Stimulated activated CD8-positive, alpha-beta memory T cell treated with anti-CD3 and anti-CD28 coated beads, Interleukin-4, amount 100 ng/mL, for 24 hours (primary cell): Measurements from ENCODE around the gene ADAMTS3.

Experiments
- DNase-seq: peaks from one replicate; pipeline ENCODE4 v3.0.0-alpha.2; 2020; ENCODE audit warnings: low read depth

Gene ADAMTS3

DNA sequence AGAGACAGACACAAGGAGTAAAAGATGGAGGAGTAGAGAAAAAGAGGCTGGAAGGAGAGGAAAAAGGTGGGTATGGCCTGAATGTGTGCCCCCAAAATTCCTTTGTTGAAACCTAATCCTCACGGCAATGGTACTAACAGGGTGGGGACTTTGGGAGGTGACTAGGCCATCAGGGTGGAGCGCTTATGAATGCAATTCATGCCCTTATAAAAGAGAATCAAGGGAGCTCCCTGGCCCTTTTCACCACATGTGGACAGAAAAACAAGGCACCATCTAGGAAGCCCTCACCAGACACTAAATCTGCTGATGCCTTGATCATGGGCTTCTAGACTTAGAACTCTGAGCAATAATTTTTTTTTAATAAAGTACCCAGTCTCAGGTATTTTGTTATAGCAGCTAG lies 282.1 kb downstream of the ADAMTS3 start:
- DNase-seq, result no peak

GRCh38 chr4:72286185-72286584 lies 282.8 kb downstream of the ADAMTS3 start:
- no peak for DNase-seq

- no peak for DNase-seq
Observed at GRCh38 chr4:72283357-72283756, 285.7 kb downstream of the ADAMTS3 start.

DNA sequence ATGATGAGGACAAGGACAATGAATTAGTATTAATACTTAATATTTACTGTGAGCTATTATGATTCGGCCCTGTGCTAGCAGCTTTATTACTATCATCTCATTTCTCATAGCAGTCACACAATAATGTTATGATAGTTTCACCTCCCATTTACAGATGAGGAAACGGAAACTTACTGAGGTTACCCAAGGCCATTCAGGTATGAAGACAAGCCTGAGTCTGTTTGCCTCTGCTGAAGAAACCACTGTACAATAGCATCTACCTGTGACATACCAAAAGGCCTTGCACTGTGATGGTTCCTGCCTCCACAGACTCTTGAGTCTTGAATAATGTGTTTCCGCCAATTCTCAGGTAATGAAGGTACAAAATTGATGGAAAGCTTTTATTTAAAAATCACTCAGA lies 288.8 kb downstream of the ADAMTS3 start:
- no peak for DNase-seq

- DNase-seq, result no peak
Observed at GRCh38 chr4:72275381-72275780, 293.6 kb downstream of the ADAMTS3 start.

GRCh38 chr4:72274251-72274650 lies 294.8 kb downstream of the ADAMTS3 start:
- DNase-seq, result no peak

DNA sequence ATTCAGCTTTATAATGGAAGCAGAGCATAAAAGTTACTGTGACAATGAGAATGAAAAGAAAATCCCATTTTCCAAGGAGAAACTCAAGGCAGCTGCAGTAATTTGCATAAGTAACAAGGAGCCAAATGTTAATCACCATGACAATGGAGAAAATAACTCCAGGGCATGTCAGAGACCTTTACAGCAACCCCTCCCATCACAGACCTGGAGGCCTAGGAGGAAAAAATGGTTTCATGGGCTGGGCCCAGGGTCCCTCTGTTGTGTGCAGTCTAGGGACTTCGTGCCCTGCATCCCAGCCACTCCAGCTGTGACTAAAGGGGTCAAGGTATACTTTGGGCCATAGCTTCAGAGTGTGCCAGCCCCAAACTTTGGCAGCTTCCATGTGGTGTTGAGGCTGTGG lies 313.8 kb downstream of the ADAMTS3 start:
- no peak for DNase-seq

DNA sequence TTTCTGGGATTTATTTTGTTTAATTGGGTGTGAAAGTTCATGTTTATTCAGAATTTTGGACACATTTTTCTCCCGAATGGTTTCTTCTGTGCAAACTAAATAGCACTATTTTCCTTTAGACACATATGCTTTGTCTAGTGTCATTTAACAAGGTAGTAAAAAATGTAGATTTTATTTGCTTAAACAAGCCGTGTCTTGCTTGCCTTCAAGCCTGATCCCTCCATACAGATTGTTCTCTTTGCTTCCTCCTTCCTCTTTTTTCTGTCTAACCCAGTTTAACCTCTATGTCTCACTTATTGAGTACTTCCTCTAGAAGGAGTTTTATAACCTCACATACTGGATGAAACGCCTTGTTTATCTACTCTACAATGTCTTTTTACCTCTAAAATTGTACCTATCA lies 325.4 kb downstream of the ADAMTS3 start:
- no peak for DNase-seq

DNA sequence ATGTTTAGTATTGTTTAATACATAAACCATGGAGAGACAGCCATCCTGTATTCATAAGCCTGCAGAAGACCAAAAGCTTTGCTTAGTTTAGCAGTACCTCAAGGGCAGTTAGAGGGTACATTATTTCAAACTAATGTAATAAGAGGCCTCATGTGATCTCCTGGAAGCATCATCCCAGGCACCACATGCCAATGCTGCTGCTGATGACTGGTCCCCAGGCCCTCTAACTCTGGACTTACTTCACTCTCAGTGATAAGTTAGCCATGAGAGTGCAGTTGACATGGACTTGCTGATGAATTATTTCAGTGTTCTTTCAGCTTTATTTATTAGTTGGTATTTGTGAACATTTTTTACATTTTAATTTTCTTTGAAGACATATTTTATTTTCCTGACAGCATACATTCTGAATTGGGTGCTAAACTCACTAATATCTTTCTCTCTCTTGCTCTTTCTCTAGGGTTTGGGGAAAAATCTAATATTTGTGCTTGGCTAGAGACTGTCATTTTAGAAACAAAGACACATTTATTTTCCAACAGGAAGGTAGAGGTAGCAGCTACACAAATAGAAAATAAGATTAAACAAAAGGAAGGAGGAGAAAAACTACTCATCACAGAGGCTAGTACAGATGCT lies 329.4 kb downstream of the ADAMTS3 start:
- no peak for DNase-seq
